NOMO-1 treated with dmso at 0.1 percent for 144 hours (cell line): ENCODE results near the gene TBL1X.

Source experiments
- DNase-seq: peaks from one replicate; lab custom pipeline; 2025; ENCODE audit not compliant: unreplicated experiment; lab: John Stamatoyannopoulos, UW

Gene TBL1X

DNA sequence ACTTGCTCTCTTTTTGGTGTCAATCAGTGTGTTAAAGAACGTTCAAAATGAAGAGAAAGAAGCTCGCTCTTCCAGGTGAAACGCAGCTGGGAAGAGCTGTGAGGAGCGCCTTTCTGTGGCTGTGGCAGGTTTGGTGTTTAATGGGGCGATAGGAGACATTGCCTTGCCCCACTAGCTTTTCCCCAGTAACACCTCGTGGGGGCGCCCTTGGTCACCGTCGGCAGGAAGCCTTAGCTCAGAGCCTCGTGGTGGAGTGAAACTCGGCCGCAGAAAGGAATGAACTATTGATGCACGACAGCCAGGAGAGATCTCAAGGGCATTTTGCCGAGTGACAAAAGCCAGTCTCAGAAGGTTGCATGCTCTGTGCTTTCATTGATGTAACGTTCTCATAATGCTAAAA, 235.7 kb downstream of the TBL1X start:
- DNase-seq, result no peak

DNA sequence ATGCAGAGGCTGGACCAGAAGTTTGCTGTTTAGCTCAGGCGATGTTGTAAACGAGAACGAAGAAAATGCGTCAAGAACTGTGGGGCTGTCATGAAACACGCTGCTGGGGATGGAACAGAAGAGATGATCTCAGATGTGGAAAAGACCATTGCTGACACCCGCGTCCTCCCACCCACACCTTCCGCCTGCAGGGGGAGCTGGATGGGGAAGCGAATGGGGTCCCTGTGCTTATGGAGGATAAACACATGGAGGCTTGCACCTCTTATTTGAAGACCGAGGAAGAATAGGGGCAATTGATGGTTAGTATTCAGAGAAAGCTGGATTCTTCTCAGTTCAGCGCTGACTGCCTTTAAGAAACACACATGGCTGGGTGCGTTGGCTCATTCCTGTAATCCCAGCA, 236.9 kb downstream of the TBL1X start:
- DNase-seq, result no peak

DNA sequence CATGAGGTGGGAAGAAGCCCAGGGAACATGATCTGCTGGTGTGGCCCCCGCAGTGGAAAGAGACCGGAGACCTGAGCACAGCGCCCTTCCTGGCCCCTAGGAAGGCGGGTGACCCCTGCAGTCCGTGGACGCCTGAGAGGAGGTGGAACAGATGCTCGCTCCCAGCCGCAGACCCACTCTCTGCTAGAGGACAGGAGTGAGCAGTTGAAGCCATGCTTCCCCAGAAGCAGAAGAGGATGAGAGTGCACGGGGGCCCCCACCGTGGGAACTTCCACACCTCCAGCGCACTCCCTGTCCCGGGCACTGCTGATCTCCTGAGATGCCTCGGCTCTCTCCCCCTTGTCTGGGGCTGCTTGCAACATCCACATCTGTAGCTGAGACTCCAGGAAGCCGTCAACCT, 238.5 kb downstream of the TBL1X start:
- no peak for DNase-seq

DNA sequence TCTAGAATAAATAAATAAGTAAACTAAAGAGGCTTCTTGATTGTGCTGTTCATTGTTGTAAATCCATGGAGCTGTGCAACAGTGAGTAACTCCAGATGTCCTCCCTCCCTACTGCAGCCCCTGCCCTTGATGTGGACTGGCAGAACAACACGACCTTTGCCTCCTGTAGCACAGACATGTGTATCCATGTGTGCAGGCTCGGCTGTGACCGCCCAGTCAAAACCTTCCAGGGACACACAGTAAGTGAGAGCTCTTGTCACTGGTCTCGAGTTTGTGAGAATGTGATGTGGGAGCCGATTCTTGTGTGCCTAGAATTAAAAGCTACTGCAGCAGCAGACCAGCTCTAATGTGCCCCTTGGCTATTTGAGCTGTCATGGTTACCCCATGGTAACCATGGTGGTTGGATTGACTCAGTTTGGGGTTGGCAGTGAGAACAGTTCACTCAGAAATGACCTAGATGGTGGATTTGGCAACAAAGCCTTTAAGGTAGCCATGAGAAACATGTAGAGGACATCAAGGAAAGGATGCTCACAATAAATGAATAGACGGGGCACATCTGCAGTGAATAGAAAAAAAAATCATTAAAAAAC, 240.1 kb downstream of the TBL1X start:
- DNase-seq, result no peak

DNA sequence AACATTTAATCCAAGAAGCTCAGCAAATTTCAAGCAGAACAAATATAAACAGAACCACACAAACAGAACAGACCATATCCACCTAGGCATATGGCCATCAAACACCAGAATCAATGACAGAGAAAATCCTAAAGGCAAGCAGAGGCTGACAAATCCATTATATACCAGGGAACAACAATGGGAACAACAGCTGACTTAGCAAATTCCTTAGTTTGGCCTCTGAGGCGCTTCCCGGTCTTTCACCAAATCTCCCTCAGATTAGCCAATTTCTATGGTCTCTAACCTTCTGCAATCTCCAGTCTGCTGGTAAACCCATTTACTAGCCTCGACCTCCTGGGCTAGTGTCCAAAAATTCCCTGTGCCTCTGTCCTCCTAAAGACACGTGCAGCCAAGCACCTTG, 241.6 kb downstream of the TBL1X start:
- DNase-seq, result no peak

DNA sequence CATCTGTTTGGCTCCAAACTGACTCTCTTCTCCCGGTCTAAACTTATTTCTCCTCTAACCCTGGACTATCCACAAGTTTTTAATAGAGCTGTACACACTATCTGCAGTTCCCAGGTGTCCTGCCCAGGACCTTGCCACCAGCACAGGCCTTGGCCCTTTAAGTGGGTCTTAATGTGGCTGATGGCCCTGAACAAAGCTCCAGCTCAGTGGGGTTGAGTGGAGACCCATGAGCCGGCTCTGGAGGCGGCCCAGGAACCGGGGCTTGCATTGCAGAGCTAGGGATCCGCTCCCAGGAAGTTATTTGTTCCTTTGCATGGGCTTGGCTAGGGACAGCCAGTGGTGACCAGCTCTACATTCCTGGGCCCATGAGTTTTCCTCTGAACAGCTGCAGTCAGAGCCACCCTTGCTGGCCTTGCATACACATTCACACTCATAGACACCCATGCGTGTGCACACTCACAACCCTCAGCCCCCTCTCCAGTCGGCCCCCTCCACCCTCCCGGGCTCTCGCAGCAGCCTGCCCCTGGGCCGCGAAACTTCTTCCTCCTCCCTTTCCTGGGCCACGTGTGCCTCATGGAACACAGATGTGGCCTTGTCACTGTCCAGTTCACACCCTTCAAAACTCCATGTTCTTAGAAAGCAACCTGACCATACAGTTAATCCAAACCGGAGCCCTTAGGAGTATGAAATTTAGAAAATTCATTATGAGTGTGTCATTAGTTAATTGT, 242.6 kb downstream of the TBL1X start:
- DNase-seq, result no peak

DNA sequence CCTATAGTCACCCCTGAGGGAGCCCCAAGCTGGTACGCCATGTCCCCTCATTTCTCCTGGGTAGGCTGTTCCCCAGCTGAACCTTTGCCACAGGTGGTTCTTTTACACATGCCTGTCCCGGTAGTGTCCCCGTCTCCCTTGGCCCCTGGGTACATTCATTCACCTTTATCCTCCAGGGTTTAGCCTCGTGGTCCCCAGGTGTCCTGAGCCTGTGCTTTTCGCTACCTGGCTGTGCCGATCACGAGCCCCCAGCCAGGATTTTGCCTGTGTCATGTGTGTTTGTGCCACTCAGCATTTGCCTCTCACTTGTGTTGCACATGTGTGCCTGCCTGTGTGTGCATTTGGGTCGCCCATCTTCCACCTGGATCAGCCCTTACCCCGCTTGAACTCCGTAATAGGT, 243.2 kb downstream of the TBL1X start:
- DNase-seq, result no peak

DNA sequence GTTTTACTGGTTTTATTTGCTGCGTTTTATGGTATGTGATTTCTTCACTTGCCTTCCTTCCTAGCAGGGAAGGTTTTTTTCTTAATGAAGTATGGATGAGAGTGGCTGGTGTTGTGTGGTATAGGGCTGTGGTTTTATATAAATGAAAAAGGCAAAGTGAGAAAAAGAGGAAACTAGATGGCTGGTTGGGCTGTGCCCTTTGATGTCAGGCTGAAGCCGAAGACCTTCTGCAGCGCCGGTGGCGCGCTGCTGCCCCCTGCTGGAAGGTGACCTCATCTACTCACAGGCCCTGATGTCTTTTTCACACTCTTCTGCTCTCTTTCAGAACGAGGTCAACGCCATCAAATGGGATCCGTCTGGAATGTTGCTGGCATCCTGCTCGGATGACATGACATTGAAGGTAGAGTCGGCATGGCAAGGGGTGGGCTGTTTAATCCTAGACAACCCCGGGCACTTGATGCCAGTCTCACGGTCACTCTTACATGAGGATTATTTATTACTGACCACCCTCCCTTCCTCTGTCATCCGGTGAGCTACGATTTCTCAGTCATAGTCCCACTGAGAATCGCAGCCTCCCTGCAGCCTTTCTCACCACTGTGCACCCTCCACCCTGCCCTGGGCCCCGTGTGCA, 244.2 kb downstream of the TBL1X start:
- DNase-seq, result peak; percentile 74

DNA sequence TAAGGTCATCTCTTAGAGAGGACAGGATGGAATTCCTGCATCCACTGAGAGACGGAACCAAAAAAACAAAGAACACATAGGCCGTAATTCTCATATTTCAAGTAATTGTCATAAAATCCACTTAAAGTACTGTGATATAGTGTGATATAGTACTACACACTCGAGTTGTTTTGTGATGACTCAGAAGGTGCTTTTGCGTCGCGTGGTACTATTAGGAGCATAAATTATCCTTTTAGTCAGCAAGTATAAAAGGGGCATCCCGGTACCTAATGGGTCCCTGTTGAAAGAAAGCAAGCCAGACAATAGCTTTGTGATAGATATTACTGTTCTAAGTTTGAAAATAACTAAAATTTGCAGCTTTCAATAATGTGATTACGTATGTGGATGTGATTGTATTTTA, 245.5 kb downstream of the TBL1X start:
- DNase-seq, result no peak

DNA sequence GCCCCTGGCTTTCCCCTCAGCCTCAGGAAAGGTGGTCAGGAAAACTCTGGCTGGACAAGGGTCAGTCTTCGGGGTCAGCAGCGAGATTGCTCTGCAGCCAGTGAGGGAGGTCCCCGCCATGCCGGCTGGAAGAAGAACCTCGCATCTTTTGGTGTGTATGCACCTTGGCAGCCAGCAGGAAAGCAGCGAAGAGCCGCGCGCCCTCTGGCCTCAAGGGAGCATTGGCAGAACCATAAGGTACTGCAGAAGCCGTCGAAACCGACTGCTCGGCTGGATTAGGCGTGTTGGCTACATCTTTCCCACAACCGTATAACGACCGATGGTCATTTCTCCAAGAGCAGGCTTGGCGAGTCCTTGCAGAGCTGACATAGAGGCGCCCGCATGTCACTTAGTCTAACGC, 252.5 kb downstream of the TBL1X start:
- DNase-seq, result no peak

DNA sequence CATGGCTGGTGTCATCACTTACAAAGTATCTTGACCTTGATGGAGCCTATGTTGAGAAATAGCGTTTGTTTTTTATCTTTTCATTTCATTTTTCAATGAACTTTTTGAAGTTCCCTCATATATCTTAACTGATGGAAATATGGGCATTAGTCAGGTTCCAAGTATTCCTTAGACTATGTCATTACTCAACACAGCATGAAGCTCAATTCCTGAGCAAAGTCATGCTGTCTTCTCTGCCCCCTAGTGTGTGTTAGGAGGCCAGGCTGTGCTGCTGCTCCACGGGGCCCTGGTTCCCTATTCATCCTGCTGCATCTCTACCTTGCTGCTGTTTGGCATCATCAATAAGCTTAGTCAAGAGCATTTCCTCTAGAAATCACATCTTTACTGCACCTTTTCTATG, 259.9 kb downstream of the TBL1X start:
- no peak for DNase-seq

DNA sequence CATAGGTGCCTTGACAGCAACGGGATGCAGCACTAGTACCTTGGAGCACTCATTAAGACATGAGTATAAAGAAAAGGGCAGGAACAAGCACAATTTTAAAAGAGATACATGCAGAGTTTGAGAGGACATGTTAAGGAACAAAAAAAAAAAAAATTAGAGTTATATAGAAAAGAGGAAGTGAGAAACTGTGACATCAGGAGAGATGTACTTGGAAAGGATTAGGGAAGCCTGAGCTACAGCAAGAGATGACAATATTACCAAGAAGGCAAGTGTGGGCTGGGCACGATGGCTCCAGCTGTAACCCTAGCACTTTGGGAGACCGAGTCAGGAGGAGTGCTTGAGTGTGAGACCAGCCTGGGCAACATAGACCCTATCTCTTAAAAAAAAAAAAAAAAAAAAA, 263.4 kb downstream of the TBL1X start:
- peak; percentile 34 for DNase-seq

DNA sequence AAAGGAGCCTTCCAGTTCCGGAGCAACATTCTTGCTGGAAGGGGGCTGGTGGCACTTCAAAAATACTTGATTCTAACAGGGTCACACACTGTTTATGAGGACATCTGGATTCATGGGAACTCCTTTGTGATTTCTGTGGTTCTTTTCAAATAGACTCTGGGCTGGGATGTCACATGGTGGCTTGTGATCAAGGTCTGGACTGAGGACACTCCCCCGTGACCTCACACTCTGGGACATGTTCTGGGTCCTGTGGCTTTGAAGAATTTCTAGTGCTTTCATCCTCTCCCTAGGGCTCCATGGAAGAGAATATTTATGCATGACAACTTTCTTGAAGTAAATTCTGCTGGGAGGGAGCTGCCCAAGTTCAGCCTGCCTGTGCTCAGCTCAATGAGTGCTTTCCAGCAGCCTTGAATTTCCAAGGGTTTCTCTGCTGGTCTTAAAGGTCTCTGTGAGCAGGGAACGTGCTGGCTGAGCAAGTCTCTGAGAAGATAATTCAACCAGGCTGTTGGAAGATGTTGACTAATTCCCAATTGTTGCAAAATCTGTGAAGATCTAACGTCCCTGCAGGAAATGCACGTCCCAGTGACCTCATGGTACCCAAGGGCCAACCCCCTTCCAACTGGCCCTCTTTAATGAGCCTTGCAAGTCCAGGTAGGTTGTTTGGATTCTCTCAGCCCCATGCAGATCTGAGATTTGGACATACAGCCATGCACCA, 264.5 kb downstream of the TBL1X start:
- no peak for DNase-seq

DNA sequence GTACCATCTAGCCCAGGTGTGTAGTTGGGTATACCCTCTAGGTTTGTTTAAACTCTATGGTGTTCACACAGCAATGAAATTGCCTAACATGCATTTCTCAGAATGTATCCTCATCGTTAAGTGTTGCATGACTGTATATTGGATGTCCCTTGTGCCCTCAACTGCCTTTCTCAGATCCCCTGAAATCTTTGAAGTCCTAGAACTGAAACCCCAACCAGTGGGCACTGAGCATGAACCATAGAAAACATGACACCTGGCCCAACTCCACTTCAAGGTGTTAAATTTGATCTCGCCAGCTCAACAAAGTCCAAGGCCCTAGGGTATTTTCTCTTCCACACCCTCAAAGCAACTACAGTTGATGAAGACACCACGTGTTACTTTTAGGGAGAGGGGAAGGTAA, 265.2 kb downstream of the TBL1X start:
- DNase-seq, result no peak

DNA sequence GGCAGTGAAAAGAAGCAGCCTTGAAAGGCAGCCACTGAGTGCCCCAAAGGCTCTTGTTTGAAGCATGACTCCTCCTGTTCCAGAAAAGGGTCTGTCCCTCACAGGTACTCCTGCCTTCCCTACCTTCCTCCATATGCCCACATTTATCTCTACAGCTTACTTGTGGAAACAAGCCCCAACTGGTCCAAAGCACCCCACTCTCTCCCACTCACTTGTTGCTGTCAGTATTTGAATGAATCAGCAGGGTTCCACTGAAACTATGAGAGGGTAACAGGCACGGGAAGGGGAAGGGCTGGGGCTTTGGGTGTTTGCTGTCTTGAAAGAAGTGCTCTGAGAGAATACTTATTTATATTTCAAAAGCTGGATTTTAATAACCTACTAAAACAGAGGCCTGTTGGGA, 265.9 kb downstream of the TBL1X start:
- no peak for DNase-seq

DNA sequence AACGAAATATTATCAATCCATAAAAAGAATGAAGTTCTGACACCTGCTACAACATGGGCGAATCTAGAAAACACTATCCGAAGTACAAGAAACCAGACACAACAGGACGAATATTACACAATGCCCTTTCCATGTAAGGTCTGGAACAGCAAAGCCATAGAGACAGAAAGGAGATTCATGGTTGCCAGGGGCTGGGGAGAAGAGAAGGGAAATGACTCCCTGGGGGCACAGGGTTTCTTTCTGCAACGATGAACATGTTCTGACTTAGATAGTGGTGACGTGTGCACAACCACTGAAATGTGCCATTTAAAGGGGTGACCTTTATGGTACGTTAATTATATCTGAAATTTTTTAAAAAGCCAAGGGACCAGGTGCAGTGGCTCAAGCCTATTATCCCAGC, 272.5 kb downstream of the TBL1X start:
- DNase-seq, result no peak

DNA sequence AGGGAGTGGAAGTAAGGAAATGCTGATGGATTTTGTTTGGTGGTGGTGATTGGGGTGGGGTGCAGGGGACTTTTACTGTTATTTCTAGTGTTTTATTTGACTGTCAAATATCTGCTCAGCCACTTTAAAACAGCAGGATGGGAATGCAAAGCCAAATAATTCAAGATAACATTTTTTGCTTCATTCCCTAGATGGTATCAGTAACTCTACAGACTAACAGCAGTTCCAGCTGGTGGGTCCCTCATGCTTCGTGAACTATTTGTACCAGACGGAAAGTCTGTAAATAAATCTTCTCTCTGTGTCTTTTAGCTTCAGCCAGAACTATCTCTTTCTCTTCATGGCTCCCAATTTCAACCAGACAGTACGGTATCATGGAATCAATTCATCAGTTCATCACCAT, 273.3 kb downstream of the TBL1X start:
- DNase-seq, result no peak

DNA sequence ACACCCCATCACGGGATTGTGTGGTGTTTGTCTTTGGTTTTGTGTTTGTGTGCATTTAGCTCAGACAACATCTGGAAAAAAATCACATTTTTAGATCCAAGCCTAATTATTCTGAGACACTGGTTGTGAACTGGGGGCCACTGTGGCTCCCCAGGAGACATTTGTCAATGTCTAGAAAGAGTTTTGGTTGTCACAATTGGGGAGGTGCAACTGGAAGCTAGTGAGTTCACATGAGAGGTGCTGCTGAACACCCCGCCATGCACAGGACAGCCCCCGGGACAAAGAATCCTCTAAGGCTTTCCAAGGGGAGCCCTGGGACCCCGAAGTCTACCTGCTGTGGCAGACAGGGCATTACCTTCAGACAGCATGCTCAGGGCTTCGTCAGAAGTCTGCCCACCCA, 274.3 kb downstream of the TBL1X start:
- DNase-seq, result no peak

DNA sequence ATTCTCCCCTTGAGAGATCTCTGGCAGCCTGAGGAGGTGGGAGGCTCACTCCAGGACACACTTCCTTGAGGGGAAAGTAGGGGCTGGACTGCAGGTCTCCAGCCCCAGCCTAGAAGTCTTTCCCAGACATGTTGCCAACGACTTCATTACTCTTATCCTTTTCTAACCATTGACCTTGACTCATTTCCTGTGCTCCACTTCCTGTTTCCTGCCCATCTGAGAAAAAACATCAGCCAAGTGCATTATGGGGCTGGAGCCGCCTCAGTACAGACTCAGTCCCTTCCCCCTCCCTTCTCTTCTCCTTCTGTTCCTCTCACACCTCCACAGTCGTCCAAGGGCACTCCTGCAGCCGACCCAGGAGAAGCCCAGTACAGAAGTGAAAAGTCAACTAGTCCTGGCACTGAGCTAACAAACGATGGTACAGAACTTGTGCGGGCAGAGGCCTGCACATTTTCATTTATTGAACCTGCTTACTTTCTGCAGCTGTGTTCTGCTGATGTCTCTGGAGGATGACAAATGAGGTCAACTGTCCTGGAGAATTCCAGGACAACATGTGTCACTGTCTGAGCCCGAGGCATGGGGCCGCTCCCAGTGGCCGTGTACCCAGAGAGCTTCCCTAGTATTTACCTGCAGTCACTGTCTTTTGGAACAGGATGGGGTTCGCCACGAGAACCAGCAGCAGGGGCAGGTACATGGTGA, 280.7 kb downstream of the TBL1X start:
- peak; percentile 37 for DNase-seq

DNA sequence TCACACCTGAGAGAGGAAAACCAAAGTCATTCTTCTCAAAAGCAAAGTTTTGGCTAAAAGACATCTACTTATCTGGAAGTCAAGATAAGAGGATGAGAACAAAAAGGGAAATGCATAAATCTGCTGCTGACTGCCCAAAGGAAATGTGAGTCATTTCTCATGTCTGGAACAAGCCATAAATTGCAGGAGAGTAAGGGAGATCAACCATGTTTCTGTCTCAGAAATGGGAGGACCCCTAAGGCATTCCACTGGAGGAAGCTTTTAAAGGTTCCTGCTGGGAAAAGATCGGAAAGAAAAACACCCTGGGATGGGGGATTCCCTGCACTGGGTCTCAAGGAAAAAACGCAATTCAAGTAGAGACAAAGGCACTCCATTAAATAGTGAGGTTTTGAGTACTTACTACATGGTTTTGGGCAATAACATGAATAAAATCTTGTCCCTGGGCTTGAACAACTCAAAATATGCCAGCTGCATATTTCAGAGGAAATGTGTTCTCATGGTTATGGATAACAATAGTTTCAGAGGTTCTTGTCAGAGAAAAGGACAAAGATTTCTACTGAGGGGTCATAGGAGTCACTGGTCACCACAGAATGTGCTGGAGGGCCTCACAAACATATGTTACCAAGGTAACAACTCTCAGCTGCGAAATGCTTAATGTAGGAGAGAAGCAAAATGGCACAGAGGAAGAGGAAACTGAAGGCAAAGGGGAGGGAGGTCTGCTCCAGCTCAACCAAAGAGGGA, 281.5 kb downstream of the TBL1X start:
- peak; percentile 46 for DNase-seq

DNA sequence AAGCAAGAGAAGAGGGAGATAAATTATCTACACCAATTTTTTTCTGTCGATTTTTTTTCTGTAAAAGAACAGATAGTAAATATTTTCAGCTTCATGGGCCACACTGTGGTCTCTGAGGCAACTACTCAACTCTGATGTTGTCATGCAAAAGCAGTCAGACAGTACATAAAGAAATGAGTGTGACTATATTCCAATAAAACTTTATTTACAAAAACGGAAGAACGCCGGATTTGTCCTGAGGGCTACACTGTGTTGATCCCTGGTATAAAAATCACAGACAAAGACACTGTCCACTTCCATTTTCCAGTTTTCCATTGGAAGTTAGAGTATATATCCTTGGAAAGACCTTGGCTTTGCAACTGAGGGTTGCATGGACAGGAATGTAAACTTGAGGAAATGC, 282.8 kb downstream of the TBL1X start:
- DNase-seq, result no peak
